H1 (cell line): Measurements from ENCODE around the gene KRTAP11-1.

Experiments
- BRCA1 ChIP-seq: IDR thresholded peaks from 2 replicates; pipeline ENCODE4 v1.6.1; 2012; ENCODE audit warnings: low read depth, low read length, improper control_type of control experiment
- GABPA ChIP-seq: IDR thresholded peaks from 2 replicates; pipeline ENCODE4 v1.6.1; 2011; ENCODE audit warnings: mild to moderate bottlenecking, low read length, moderate library complexity, borderline replicate concordance; ENCODE audit not compliant: insufficient read depth
- MAFK ChIP-seq: IDR thresholded peaks from 2 replicates; pipeline ENCODE4 v1.6.1; 2012; ENCODE audit warnings: low read depth, mild to moderate bottlenecking, improper control_type of control experiment, low read length
- NRF1 ChIP-seq: IDR thresholded peaks from 2 replicates; pipeline ENCODE4 v1.6.1; 2011; ENCODE audit warnings: mild to moderate bottlenecking, low read depth, low read length, improper control_type of control experiment
- POLR2A ChIP-seq, 2 experiments: IDR thresholded peaks; 1 replicate in 1 of 2; 2 replicates in 1 of 2; pipeline ENCODE4 v1.6.1; 2011; ENCODE audit warnings: low read depth in 2 of 2, low read length in 2 of 2, mild to moderate bottlenecking in 2 of 2; ENCODE audit errors: control extremely low read depth in 1 of 2
- RFX5 ChIP-seq: IDR thresholded peaks from 2 replicates; pipeline ENCODE4 v1.6.1; 2011; ENCODE audit warnings: low read depth, low read length, improper control_type of control experiment, borderline replicate concordance
- RNF2 ChIP-seq: fragments of 200-900, 300-1000 bp; sonication (generic); IDR thresholded peaks from 2 replicates; pipeline ENCODE4 v1.7.1; 2016; ENCODE audit warnings: borderline replicate concordance, low read depth, mild to moderate bottlenecking, antibody characterized with exemption, low read length; ENCODE audit not compliant: poor library complexity, severe bottlenecking; ENCODE audit errors: missing control alignments
- SRF ChIP-seq: IDR thresholded peaks from 2 replicates; pipeline ENCODE4 v1.6.1; 2011; ENCODE audit warnings: mild to moderate bottlenecking, low read depth, low read length, moderate library complexity
- YY1 ChIP-seq: IDR thresholded peaks from 2 replicates; pipeline ENCODE4 v1.6.1; 2011; ENCODE audit warnings: low read depth, mild to moderate bottlenecking, low read length
- ZNF274 ChIP-seq: IDR thresholded peaks from 2 replicates; pipeline ENCODE4 v1.7.0; 2012; ENCODE audit warnings: low read length, borderline replicate concordance; ENCODE audit errors: extremely low read depth
- TF ChIP-seq, protein P1 (sequence below), 3 experiments: IDR thresholded peaks; 1 replicate in 2 of 3; 2 replicates in 1 of 3; pipeline versions ENCODE4 v1.5.1 to v1.6.1; 2011; ENCODE audit warnings: low read length in 3 of 3, mild to moderate bottlenecking in 3 of 3, inconsistent platforms in 2 of 3, low read depth in 1 of 3, moderate library complexity in 1 of 3; ENCODE audit not compliant: insufficient read depth in 1 of 3; ENCODE audit errors: control extremely low read depth in 1 of 3

DNA sequence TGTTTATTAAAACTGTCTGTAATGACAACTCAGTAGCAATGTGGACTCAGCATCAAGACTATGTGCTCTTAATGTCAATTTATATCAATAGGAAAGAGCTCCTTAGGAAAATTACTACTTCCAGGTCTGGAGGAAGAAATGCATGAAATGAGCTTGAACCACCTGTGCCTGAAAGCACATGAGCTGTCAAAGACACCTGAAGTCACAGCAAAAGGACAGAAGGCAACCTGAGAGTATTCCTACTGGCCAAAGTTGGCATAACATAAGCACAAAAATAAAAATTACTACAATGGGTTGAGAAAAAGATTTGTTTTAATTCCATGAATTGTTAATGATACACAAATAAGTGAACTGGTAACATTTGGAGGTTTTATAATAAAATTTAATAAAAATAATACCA lies 38.4 kb downstream of the KRTAP11-1 start:
- TF ChIP-seq, protein P1, sequence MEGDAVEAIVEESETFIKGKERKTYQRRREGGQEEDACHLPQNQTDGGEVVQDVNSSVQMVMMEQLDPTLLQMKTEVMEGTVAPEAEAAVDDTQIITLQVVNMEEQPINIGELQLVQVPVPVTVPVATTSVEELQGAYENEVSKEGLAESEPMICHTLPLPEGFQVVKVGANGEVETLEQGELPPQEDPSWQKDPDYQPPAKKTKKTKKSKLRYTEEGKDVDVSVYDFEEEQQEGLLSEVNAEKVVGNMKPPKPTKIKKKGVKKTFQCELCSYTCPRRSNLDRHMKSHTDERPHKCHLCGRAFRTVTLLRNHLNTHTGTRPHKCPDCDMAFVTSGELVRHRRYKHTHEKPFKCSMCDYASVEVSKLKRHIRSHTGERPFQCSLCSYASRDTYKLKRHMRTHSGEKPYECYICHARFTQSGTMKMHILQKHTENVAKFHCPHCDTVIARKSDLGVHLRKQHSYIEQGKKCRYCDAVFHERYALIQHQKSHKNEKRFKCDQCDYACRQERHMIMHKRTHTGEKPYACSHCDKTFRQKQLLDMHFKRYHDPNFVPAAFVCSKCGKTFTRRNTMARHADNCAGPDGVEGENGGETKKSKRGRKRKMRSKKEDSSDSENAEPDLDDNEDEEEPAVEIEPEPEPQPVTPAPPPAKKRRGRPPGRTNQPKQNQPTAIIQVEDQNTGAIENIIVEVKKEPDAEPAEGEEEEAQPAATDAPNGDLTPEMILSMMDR (IDR thresholded peaks at IDR 0.05; ENCODE audit: control extremely low read depth in 1 of 3, insufficient read depth in 1 of 3, low read depth in 1 of 3, low read length in 3 of 3): peak in 1 of 3 experiments; percentile 27; a peak in 1 of 4 replicates
- no peak for TF ChIP-seq RFX5
- no peak for TF ChIP-seq POLR2A (IDR thresholded peaks at IDR 0.05; ENCODE audit: control extremely low read depth in 1 of 2, low read depth in 2 of 2, low read length in 2 of 2)
- no peak for TF ChIP-seq NRF1
- no peak for TF ChIP-seq SRF
- no peak for TF ChIP-seq YY1
- TF ChIP-seq ZNF274: no peak
- no peak for TF ChIP-seq GABPA
- no peak for TF ChIP-seq MAFK
- no peak for TF ChIP-seq RNF2
- no peak for TF ChIP-seq BRCA1
